ENCODE measurements around the gene ZBTB17.

ZBTB17 gene

GRCh38 chr1:16017461-16018303 is 41.8 kb upstream of the ZBTB17 start, which contains the start of gene HSPB7:
Gene HSPB7, minus strand, starts transcription at chr1:16018043. Its CDS starts 80 bp downstream, at chr1:16017963.
- Histone ChIP-seq H3K36me3 (ENCODE audit: control insufficient read depth, insufficient read depth, low read length) (no peaks in the 10 kb centered on the region), H3K9me3 (ENCODE audit: control insufficient read depth, low read length) (no peaks in the 10 kb centered on the region), H3K4me1 (peaks cover 44% of the 10 kb centered on the region), H3K4me3 (ENCODE audit: low read depth, low read length) (no peak within 1 kb of the TSS), H3K4me2 (ENCODE audit: low read length) (peak within 1 kb of the TSS; percentile 24), H3K27me3 (ENCODE audit: control insufficient read depth, insufficient read depth, low read length) (no peaks in the 10 kb centered on the region), H3K27ac (peak within 1 kb of the TSS; percentile 99), H3K9ac (peak within 1 kb of the TSS; percentile 28), H2AFZ (peak within 1 kb of the TSS; percentile 75), H3K79me2 (no peaks in the 10 kb centered on the region)
- TF ChIP-seq CTCF (IDR thresholded peaks at IDR 0.05): no peak

- Histone ChIP-seq H2AFZ (no peak overlapping the region), H3K27me3 (ENCODE audit: control insufficient read depth, insufficient read depth, low read length) (no peaks in the 10 kb centered on the region), H3K9ac (no peak overlapping the region), H3K4me1 (peaks cover 45% of the 10 kb centered on the region), H3K9me3 (ENCODE audit: control insufficient read depth, low read length) (no peaks in the 10 kb centered on the region), H3K79me2 (no peaks in the 10 kb centered on the region), H3K4me2 (ENCODE audit: low read length) (peak overlapping the region; percentile 24), H3K4me3 (ENCODE audit: low read depth, low read length) (no peak overlapping the region), H3K36me3 (ENCODE audit: control insufficient read depth, insufficient read depth, low read length) (no peaks in the 10 kb centered on the region), H3K27ac (peak overlapping the region; percentile 99)
- no peak for TF ChIP-seq CTCF (IDR thresholded peaks at IDR 0.05)
Measured at GRCh38 chr1:16017076-16017460, 41.2 kb upstream of the ZBTB17 start.

GRCh38 chr1:16015960-16016901 is 40.3 kb upstream of the ZBTB17 start:
- Histone ChIP-seq H2AFZ (no peak overlapping the region), H3K79me2 (no peaks in the 10 kb centered on the region), H3K4me1 (peaks cover 45% of the 10 kb centered on the region), H3K27ac (peak overlapping the region; percentile 99), H3K9me3 (ENCODE audit: control insufficient read depth, low read length) (no peaks in the 10 kb centered on the region), H3K4me2 (ENCODE audit: low read length) (peak overlapping the region; percentile 30), H3K36me3 (ENCODE audit: control insufficient read depth, insufficient read depth, low read length) (no peaks in the 10 kb centered on the region), H3K4me3 (ENCODE audit: low read depth, low read length) (no peak overlapping the region), H3K27me3 (ENCODE audit: control insufficient read depth, insufficient read depth, low read length) (no peaks in the 10 kb centered on the region), H3K9ac (no peak overlapping the region)
- TF ChIP-seq CTCF (IDR thresholded peaks at IDR 0.05): no peak

- Histone ChIP-seq H3K9me3 (ENCODE audit: control insufficient read depth, low read length) (no peaks in the 10 kb centered on the region), H3K9ac (no peak overlapping the region), H3K36me3 (ENCODE audit: control insufficient read depth, insufficient read depth, low read length) (no peaks in the 10 kb centered on the region), H3K27ac (peak overlapping the region; percentile 99), H3K79me2 (no peaks in the 10 kb centered on the region), H3K27me3 (ENCODE audit: control insufficient read depth, insufficient read depth, low read length) (no peaks in the 10 kb centered on the region), H3K4me1 (peaks cover 45% of the 10 kb centered on the region), H3K4me3 (ENCODE audit: low read depth, low read length) (peak overlapping the region; percentile 92), H2AFZ (no peak overlapping the region), H3K4me2 (ENCODE audit: low read length) (peak overlapping the region; percentile 99)
- TF ChIP-seq CTCF (IDR thresholded peaks at IDR 0.05): no peak
Measured at GRCh38 chr1:16015491-16015890, 39.6 kb upstream of the ZBTB17 start.

Data from parathyroid adenoma (tissue), 2 donors.